Mammary epithelial cell (primary cell): ENCODE measurements around the gene SEMA5A.

Experiments used
- EZH2 ChIP-seq: IDR thresholded peaks from 2 replicates; pipeline ENCODE4 v1.6.1; 2012; ENCODE audit warnings: low read length, inconsistent platforms, borderline replicate concordance
- TF ChIP-seq, protein P1 (sequence below), 2 donors: IDR thresholded peaks in 1 of 2; conservative IDR thresholded peaks in 1 of 2; 2 replicates each; pipeline ENCODE4 v1.5.1; 2011 to 2012; ENCODE audit warnings: inconsistent platforms in 2 of 2, low read length in 2 of 2, mild to moderate bottlenecking in 2 of 2, control low read depth in 1 of 2, low read depth in 1 of 2; ENCODE audit not compliant: insufficient read depth in 1 of 2; ENCODE audit errors: extremely low read depth in 1 of 2

DNA sequence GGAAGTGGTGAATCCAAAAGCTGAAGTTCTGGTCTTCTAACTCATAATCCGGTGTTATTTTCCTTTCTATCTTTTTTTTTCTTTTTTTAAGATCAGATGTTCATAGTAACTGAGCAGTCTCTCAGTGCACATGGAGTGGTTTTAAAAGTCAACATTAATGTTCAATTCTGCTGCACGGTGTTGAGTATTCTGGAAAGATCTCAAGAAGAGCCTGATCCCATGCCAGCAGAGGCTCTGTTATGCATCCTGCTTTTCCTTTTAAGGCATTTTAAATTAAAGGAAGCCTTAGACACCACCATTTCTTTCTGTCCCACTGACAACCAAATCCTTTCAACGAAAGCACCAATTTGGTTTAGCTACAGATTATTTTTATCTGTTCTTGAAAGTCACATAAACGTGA is 33.4 kb downstream of the SEMA5A start:
- TF ChIP-seq, protein P1, sequence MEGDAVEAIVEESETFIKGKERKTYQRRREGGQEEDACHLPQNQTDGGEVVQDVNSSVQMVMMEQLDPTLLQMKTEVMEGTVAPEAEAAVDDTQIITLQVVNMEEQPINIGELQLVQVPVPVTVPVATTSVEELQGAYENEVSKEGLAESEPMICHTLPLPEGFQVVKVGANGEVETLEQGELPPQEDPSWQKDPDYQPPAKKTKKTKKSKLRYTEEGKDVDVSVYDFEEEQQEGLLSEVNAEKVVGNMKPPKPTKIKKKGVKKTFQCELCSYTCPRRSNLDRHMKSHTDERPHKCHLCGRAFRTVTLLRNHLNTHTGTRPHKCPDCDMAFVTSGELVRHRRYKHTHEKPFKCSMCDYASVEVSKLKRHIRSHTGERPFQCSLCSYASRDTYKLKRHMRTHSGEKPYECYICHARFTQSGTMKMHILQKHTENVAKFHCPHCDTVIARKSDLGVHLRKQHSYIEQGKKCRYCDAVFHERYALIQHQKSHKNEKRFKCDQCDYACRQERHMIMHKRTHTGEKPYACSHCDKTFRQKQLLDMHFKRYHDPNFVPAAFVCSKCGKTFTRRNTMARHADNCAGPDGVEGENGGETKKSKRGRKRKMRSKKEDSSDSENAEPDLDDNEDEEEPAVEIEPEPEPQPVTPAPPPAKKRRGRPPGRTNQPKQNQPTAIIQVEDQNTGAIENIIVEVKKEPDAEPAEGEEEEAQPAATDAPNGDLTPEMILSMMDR (conservative IDR thresholded peaks at IDR 0.05 in 1 of 2, IDR thresholded peaks at IDR 0.05 in 1 of 2; ENCODE audit: extremely low read depth in 1 of 2, insufficient read depth in 1 of 2, low read depth in 1 of 2, low read length in 2 of 2), result no peak
- no peak for TF ChIP-seq EZH2
